GM18858 (cell line): ENCODE measurements around the gene ZNF446.
"Not testable (repeated sequence)": the region's sequence is repeated elsewhere in the genome, so short reads cannot be mapped to it uniquely, and the experiment has no call there.

ENCODE experiments used
- ATAC-seq: cut with Tn5 transposase; IDR thresholded peaks from one replicate; pipeline ENCODE4 v1.9.1; 2021; ENCODE audit not compliant: unreplicated experiment

Gene ZNF446

GRCh38 chr19:58469241-58470013 is 6.7 kb upstream of the ZNF446 start:
- no peak for ATAC-seq

- not testable (repeated sequence) for ATAC-seq
Observed at GRCh38 chr19:58470837-58471543, 5.2 kb upstream of the ZNF446 start.

- no peak for ATAC-seq
Observed at GRCh38 chr19:58471736-58472135, 4.4 kb upstream of the ZNF446 start.

- no peak for ATAC-seq
Observed at GRCh38 chr19:58473775-58474174, 2.4 kb upstream of the ZNF446 start.

GRCh38 chr19:58474291-58474996 is 1.7 kb upstream of the ZNF446 start:
- ATAC-seq = no peak

- no peak for ATAC-seq
Observed at GRCh38 chr19:58474997-58475713, 997 bp upstream of the ZNF446 start.

GRCh38 chr19:58476498-58477015 is 405 bp downstream of the ZNF446 start:
- no peak for ATAC-seq

- no peak for ATAC-seq
Observed at GRCh38 chr19:58477130-58477529, 978 bp downstream of the ZNF446 start.

- ATAC-seq = no peak
Observed at GRCh38 chr19:58477871-58478270, 1.7 kb downstream of the ZNF446 start.

- no peak for ATAC-seq
Observed at GRCh38 chr19:58479303-58479702, 3.2 kb downstream of the ZNF446 start.

- ATAC-seq = no peak
Observed at GRCh38 chr19:58479736-58480480, 3.8 kb downstream of the ZNF446 start.

GRCh38 chr19:58480481-58480830 is 4.3 kb downstream of the ZNF446 start:
- ATAC-seq = no peak

GRCh38 chr19:58480831-58481230 is 4.7 kb downstream of the ZNF446 start:
- ATAC-seq = no peak

- no peak for ATAC-seq
Observed at GRCh38 chr19:58482372-58482771, 6.2 kb downstream of the ZNF446 start.

- no peak for ATAC-seq
Observed at GRCh38 chr19:58483776-58484175, 7.6 kb downstream of the ZNF446 start.

GRCh38 chr19:58484349-58484748 is 8.2 kb downstream of the ZNF446 start:
- ATAC-seq = not testable (repeated sequence)

- ATAC-seq = no peak
Observed at GRCh38 chr19:58491393-58491792, 15.2 kb downstream of the ZNF446 start.

- ATAC-seq = no peak
Observed at GRCh38 chr19:58492265-58492664, 16.1 kb downstream of the ZNF446 start.

- no peak for ATAC-seq
Observed at GRCh38 chr19:58497634-58498170, 21.6 kb downstream of the ZNF446 start.
